GM12873 (cell line): Measurements from ENCODE around the gene SLC23A3.

Source experiments
- TF ChIP-seq, protein P1 (sequence below): IDR thresholded peaks from 2 replicates; pipeline ENCODE4 v1.5.1; 2012; ENCODE audit warnings: low read depth, mild to moderate bottlenecking, moderate library complexity, low read length, control low read depth; ENCODE audit not compliant: insufficient read depth; ENCODE audit errors: missing control alignments

Gene SLC23A3

DNA sequence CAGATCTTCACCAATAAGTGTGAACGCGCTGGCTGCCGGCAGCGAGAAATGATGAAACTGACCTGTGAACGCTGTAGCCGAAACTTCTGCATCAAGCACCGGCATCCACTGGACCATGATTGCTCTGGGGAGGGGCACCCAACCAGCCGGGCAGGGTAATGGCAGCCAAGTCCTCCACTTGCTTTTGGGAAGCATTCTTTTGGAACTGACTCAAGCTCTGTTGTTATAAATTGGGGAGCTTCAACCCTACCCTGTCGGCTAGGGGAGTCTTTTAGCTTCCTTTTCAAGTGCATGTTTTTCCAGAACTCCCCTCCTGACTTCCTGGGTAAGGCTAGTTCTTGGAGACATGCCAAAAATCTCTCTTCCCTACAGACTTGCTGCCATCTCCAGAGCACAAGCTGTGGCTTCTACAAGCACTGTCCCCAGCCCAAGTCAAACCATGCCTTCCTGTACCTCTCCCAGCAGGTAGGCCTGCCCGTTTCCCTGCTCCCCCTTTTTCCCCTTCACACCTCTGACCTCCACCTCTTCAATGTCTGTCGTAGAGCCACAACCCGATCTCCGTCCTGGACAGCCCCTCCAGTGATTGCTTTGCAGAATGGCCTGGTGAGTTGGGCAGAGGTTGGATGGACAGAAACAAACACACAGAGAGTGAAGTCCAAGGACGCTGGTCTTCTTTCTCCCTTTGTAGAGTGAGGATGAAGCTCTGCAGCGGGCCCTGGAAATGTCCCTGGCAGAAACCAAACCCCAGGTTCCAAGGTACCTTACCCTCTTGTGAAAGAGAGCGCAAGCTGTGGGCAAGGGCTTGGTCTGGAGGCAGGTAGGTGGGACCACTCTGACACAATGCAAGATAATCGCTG lies 38.3 kb upstream of the SLC23A3 start:
- TF ChIP-seq, protein P1, sequence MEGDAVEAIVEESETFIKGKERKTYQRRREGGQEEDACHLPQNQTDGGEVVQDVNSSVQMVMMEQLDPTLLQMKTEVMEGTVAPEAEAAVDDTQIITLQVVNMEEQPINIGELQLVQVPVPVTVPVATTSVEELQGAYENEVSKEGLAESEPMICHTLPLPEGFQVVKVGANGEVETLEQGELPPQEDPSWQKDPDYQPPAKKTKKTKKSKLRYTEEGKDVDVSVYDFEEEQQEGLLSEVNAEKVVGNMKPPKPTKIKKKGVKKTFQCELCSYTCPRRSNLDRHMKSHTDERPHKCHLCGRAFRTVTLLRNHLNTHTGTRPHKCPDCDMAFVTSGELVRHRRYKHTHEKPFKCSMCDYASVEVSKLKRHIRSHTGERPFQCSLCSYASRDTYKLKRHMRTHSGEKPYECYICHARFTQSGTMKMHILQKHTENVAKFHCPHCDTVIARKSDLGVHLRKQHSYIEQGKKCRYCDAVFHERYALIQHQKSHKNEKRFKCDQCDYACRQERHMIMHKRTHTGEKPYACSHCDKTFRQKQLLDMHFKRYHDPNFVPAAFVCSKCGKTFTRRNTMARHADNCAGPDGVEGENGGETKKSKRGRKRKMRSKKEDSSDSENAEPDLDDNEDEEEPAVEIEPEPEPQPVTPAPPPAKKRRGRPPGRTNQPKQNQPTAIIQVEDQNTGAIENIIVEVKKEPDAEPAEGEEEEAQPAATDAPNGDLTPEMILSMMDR = no peak

DNA sequence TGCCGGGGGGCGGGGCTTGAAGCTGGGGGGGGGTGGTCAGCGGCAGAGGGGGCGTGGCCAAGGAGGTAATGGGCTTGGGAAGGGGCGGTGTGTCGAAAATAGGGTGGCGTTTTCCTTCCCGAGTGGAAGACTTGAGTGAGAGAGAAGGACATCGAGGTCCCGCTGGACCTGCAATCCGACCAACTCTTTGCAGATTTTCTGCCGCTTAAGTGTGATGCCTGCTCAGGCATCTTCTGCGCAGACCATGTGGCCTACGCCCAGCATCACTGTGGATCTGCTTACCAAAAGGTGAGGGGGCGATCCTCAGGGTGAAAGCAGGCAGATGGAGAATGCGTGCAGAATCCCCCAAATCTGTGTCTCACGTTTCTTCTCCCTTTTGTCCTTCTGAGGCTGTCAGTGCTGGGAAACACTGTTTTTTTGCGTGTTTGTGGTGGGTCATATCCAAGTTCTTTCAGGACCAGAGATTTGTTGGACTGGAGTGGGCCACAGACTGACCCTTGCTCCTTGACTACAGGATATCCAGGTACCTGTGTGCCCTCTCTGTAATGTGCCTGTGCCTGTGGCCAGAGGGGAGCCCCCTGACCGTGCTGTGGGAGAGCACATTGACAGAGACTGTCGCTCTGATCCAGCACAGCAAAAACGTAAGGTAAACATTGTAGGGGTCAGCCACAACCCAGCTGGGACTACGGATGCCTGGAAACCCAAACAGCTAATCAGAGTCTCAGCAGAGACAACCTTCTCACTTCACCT lies 37.5 kb upstream of the SLC23A3 start:
- TF ChIP-seq, protein P1 = no peak

DNA sequence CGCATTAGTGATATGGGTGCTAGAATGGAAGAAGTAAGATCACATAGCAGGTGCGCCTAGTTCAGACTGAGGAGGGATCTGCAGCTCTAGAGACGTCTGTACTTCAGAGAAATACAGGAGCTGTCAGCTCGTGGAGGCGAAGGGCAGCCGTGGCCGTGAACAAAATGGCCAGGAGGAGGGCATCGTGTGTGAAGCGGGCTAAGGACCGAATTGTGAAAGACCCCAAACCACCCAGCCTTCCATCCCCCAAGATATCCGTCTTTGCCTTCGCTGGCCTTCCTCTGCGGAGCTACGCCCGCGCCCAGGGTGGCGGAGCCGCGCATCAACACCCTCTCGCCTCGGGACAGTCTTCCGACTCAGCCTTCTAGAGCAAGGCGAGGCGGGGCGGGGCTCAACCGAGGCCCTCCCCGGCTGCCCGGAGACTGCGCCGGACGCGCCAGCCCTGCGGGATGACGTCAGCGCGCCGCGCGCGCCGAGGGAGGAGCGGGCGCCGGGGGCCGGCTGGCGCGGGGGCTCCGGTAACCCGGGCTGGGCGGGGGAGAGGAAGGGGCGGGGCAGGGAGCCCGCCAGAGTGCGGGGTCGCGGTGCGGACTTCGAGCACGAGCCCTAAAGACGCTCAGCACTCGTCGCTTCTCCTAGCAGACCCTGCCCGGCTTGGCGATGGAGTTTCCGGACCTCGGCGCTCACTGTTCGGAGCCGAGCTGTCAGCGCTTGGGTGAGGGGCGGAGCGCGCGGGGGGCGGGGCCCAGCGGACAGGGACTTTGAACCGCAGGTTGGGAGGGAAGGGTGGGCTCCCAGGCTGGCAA lies 36.7 kb upstream of the SLC23A3 start, which contains the start of gene ZFAND2B:
ZFAND2B (plus strand) TSS at position 455 of the 806 bp plus-strand sequence; CDS start at position 661, 206 bp downstream.
- TF ChIP-seq, protein P1 = peak; percentile 12

DNA sequence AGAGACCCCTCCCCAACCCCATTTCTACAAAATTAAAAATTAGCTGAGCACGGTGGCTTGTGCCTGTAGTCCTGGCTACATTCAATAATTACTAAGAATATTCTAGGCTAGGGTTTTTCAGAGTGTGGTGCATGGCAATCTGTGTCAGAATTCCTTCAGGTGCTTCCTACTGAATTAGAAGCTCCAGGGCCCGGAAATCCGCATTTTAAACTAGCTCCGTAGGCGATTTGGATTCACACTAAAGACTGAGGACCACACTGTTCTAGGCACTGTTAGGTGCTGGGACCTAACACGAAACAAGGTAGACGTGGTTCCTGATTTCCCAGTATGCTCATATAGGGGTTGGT lies 36.1 kb upstream of the SLC23A3 start:
- TF ChIP-seq, protein P1 = no peak

DNA sequence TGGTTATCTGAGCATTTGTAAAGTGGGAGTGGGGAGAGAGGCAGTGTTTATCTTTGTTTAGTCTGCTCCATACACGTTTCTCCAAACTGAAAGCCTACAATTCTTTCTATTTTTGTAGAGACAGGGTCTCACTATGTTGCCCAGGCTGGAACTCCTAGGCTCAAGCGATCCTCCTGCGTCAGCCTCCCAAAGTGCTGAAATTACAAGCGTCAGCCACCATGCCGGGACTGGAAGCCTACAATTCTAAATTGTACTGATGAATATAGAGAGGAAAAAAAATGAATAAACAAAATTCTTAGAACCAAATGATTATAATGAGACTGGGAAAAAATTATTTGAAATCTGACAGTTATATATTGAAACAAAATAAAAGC lies 35.3 kb upstream of the SLC23A3 start:
- TF ChIP-seq, protein P1 = no peak

DNA sequence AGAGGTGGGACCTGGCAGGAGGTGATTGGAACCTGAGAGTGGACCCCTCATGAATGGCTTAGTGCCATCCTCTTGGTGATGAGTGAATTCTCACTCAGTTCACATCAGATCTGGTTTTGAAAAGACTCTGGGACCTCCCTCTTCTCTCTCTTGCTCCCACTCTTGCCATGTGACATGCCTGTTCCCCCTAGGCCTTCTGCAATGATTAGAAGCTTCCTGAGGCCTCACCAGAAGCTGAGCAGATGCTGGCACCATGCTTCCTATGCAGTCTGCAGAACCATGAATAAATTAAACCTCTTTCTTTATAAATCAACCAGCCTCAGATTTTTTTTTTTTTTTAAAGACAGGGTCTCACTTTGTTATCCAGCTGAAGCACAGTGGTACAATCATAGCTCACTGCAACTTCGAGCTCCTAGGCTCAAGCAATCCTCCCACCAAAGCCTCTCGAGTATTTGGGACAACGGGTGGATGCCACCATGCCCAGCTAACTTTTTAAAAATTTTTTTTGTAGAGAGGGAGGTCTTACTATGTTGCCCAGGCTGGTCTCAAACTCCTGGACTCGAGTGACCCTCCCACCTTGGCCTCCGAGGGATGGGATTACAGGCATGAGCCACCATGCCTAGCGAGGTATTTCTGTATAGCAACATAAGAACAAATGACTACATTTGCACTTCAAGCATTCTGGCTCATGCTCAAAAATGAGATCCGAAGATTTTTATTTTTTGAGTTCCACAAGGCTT lies 34.8 kb upstream of the SLC23A3 start:
- TF ChIP-seq, protein P1 = no peak
